PC-3 (cell line): ENCODE measurements around the gene SPRED1.

Source experiments
- EZH2 ChIP-seq: fragments of 300-600 bp; sonication (generic); IDR thresholded peaks from one replicate; pipeline ENCODE4 v1.6.1; 2017; ENCODE audit warnings: antibody characterized with exemption, mild to moderate bottlenecking, low read length; ENCODE audit not compliant: unreplicated experiment
- TF ChIP-seq, protein P1 (sequence below): fragments of 300-600 bp; sonication (generic); conservative IDR thresholded peaks from 2 replicates; pipeline ENCODE4 v1.5.1; 2017; ENCODE audit warnings: antibody characterized with exemption, low read depth, mild to moderate bottlenecking, low read length

DNA sequence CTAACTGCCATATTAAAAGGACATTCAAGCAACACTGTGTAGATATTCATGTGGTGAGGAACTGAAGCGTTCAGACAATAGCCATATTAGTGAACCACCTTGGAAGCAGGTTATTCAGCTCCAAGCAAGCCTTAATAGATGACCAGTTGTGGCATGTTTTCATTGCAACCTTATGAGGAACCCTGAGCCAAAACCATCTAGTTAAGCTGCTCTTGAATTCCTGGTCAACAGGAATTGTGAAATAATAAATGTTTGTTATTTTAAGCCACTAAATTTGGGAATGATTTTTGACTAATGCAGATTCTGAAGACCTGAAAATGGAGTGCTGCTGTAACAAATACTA, 73.0 kb downstream of the SPRED1 start:
- TF ChIP-seq, protein P1, sequence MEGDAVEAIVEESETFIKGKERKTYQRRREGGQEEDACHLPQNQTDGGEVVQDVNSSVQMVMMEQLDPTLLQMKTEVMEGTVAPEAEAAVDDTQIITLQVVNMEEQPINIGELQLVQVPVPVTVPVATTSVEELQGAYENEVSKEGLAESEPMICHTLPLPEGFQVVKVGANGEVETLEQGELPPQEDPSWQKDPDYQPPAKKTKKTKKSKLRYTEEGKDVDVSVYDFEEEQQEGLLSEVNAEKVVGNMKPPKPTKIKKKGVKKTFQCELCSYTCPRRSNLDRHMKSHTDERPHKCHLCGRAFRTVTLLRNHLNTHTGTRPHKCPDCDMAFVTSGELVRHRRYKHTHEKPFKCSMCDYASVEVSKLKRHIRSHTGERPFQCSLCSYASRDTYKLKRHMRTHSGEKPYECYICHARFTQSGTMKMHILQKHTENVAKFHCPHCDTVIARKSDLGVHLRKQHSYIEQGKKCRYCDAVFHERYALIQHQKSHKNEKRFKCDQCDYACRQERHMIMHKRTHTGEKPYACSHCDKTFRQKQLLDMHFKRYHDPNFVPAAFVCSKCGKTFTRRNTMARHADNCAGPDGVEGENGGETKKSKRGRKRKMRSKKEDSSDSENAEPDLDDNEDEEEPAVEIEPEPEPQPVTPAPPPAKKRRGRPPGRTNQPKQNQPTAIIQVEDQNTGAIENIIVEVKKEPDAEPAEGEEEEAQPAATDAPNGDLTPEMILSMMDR = no peak
- TF ChIP-seq EZH2 = no peak
